ENCODE data around the gene ZNF609. TPM values are rescaled to one million over a fixed set of nuclear protein-coding genes. Genes with fewer than 3 reads are reported as not detected.

The ZNF609 gene
- total and polyA plus RNA-seq, 2 of the 13 experiments (the other 11 are each of a cell fraction or from before 2014, with no cell fraction given): 8.9 to 9.9 TPM

DNA sequence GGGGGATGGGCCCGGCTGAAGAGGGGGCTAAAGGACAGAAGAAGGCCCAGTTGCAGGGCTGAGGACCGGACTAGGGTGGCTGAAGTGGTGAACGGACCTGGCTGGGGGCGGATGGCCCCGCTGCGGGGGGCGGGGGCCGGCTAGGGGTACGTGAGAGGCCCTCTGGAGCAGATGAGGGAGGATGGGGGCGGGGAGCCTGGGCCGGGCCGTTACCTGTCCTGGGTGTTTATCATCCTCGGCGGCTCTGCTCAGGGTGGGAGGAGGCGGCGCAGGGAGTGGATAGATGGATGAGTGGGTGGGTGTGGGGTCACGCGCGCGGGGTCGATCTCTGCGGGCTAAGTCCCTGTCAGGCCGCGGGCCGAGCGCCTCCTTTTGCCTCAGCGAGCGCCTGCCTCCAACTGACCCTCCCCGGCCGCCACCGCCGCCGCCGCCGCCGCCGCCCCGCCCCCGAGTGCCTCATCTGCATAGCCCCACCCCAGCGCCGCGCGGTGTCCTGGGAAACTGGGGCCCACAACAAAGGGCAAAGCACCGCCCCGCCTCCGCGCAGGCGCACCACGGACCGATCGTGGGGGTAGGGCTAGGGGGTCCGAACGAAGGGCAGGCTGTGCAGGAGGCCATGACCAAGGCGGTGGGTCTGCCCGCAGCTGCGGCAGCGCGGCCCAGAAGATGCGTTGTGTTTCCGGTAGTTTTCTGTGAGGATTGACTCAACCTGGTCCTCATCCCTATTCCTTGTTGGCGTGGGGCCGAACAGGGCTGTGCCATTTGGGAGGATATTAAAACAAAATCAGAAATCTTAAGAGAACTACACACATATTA, 242.6 kb downstream of the ZNF609 start (continued):
- TF ChIP-seq HMGXB3 (CRISPR knock-in tag; IDR thresholded peaks at IDR 0.05; ENCODE audit: borderline replicate concordance): no peak; the same call in 1 of the 2 replicates
- TF ChIP-seq ZNF33A (CRISPR knock-in tag; IDR thresholded peaks at IDR 0.05; ENCODE audit: borderline replicate concordance): no peak
- TF ChIP-seq, protein P1, sequence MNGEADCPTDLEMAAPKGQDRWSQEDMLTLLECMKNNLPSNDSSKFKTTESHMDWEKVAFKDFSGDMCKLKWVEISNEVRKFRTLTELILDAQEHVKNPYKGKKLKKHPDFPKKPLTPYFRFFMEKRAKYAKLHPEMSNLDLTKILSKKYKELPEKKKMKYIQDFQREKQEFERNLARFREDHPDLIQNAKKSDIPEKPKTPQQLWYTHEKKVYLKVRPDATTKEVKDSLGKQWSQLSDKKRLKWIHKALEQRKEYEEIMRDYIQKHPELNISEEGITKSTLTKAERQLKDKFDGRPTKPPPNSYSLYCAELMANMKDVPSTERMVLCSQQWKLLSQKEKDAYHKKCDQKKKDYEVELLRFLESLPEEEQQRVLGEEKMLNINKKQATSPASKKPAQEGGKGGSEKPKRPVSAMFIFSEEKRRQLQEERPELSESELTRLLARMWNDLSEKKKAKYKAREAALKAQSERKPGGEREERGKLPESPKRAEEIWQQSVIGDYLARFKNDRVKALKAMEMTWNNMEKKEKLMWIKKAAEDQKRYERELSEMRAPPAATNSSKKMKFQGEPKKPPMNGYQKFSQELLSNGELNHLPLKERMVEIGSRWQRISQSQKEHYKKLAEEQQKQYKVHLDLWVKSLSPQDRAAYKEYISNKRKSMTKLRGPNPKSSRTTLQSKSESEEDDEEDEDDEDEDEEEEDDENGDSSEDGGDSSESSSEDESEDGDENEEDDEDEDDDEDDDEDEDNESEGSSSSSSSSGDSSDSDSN (CRISPR knock-in tag; IDR thresholded peaks at IDR 0.05): peak; percentile 24; the same call in 1 of the 2 replicates
- no peak for TF ChIP-seq JDP2 (CRISPR knock-in tag; IDR thresholded peaks at IDR 0.05; ENCODE audit: borderline replicate concordance)
- no peak for TF ChIP-seq ZNF597 (CRISPR knock-in tag; IDR thresholded peaks at IDR 0.05)
- no peak for TF ChIP-seq PHF5A (CRISPR knock-in tag; IDR thresholded peaks at IDR 0.05; ENCODE audit: low read depth, unreplicated experiment)
- TF ChIP-seq ATRX (CRISPR knock-in tag; IDR thresholded peaks at IDR 0.05; ENCODE audit: borderline replicate concordance): no peak
- TF ChIP-seq, protein P2, sequence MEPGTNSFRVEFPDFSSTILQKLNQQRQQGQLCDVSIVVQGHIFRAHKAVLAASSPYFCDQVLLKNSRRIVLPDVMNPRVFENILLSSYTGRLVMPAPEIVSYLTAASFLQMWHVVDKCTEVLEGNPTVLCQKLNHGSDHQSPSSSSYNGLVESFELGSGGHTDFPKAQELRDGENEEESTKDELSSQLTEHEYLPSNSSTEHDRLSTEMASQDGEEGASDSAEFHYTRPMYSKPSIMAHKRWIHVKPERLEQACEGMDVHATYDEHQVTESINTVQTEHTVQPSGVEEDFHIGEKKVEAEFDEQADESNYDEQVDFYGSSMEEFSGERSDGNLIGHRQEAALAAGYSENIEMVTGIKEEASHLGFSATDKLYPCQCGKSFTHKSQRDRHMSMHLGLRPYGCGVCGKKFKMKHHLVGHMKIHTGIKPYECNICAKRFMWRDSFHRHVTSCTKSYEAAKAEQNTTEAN (CRISPR knock-in tag; conservative IDR thresholded peaks at IDR 0.05): no peak
- TF ChIP-seq, protein P3, sequence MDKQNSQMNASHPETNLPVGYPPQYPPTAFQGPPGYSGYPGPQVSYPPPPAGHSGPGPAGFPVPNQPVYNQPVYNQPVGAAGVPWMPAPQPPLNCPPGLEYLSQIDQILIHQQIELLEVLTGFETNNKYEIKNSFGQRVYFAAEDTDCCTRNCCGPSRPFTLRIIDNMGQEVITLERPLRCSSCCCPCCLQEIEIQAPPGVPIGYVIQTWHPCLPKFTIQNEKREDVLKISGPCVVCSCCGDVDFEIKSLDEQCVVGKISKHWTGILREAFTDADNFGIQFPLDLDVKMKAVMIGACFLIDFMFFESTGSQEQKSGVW (CRISPR knock-in tag; IDR thresholded peaks at IDR 0.05; ENCODE audit: borderline replicate concordance): no peak
- peak; percentile 77 for TF ChIP-seq HNF1B (CRISPR knock-in tag; IDR thresholded peaks at IDR 0.05)
- peak; percentile 65 for TF ChIP-seq KAT8 (CRISPR knock-in tag; IDR thresholded peaks at IDR 0.05)
- TF ChIP-seq, protein P4, sequence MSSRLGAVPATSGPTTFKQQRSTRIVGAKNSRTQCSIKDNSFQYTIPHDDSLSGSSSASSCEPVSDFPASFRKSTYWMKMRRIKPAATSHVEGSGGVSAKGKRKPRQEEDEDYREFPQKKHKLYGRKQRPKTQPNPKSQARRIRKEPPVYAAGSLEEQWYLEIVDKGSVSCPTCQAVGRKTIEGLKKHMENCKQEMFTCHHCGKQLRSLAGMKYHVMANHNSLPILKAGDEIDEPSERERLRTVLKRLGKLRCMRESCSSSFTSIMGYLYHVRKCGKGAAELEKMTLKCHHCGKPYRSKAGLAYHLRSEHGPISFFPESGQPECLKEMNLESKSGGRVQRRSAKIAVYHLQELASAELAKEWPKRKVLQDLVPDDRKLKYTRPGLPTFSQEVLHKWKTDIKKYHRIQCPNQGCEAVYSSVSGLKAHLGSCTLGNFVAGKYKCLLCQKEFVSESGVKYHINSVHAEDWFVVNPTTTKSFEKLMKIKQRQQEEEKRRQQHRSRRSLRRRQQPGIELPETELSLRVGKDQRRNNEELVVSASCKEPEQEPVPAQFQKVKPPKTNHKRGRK (CRISPR knock-in tag; IDR thresholded peaks at IDR 0.05): no peak
